Kidney epithelial cell (primary cell): ENCODE data around the gene SSR4. TPM values are rescaled to one million over a fixed set of nuclear protein-coding genes. Genes with fewer than 3 reads are reported as not detected.

Experiments used
- DNase-seq: peaks from one replicate; pipeline ENCODE4 v3.0.0-alpha.2; 2010; ENCODE audit warnings: low read depth
- H3K27me3 ChIP-seq: 2 replicates; pipeline ENCODE4 v1.6.0; 2011; ENCODE audit warnings: low read length; ENCODE audit not compliant: control insufficient read depth, insufficient read depth
- H3K36me3 ChIP-seq: 2 replicates; pipeline ENCODE4 v1.5.1; 2011; ENCODE audit warnings: low read length; ENCODE audit not compliant: control insufficient read depth, insufficient read depth
- H3K4me3 ChIP-seq: 2 replicates; pipeline ENCODE4 v1.5.1; 2011; ENCODE audit warnings: low read depth, mild to moderate bottlenecking, control low read depth, low read length
- CTCF ChIP-seq: IDR thresholded peaks from 2 replicates; pipeline ENCODE4 v1.5.1; 2011; ENCODE audit warnings: mild to moderate bottlenecking, moderate library complexity, low read length, control low read depth, inconsistent platforms; ENCODE audit not compliant: insufficient read depth, poor library complexity, severe bottlenecking
- total RNA-seq: library from RNA; depleted of rRNA; stranded (reverse); fragments of >200 nt; gene quantifications from 2 replicates; pipeline ENCODE4 v1.2.3, GENCODE V29; 2015

SSR4 gene
- total RNA-seq, 1 donor from 2014 or later, result 300 TPM

GRCh38 chrX:153827903-153828302 lies 33.4 kb downstream of the SSR4 start:
- Histone ChIP-seq H3K4me3 (no peak overlapping the region), H3K36me3 (no peaks in the 10 kb centered on the region), H3K27me3 (peaks cover 43% of the 10 kb centered on the region)
- no peak for TF ChIP-seq CTCF
- DNase-seq, result no peak

- no peak for DNase-seq
- no peak for TF ChIP-seq CTCF
- peaks cover 44% of the 10 kb centered on the region for H3K27me3 ChIP-seq
- H3K4me3 ChIP-seq, result no peak overlapping the region
- no peaks in the 10 kb centered on the region for H3K36me3 ChIP-seq
These were observed 33.8 kb downstream of the SSR4 start for GRCh38 chrX:153828308-153828707.

- Histone ChIP-seq H3K27me3 (peaks cover 47% of the 10 kb centered on the region), H3K4me3 (no peak overlapping the region), H3K36me3 (no peaks in the 10 kb centered on the region)
- no peak for DNase-seq
- TF ChIP-seq CTCF, result no peak
These were observed 34.5 kb downstream of the SSR4 start for GRCh38 chrX:153828723-153829548.

GRCh38 chrX:153829549-153829798 lies 35.0 kb downstream of the SSR4 start:
- no peaks in the 10 kb centered on the region for H3K36me3 ChIP-seq
- no peak for DNase-seq
- no peak overlapping the region for H3K4me3 ChIP-seq
- TF ChIP-seq CTCF, result no peak
- peaks cover 44% of the 10 kb centered on the region for H3K27me3 ChIP-seq

GRCh38 chrX:153829799-153830639 lies 35.6 kb downstream of the SSR4 start, which contains the start of gene PDZD4:
Gene PDZD4, minus strand, starts transcription at chrX:153830544. Its CDS starts 246 bp downstream, at chrX:153830298.
- no peak within 1 kb of the TSS for H3K4me3 ChIP-seq
- no peak for TF ChIP-seq CTCF
- H3K36me3 ChIP-seq, result no peaks in the 10 kb centered on the region
- H3K27me3 ChIP-seq, result peaks cover 44% of the 10 kb centered on the region
- DNase-seq, result no peak
